OCI-LY7 (cell line): Measurements from ENCODE around the gene MAML3.

Source experiments
- CTCF ChIP-seq: fragments of 200-600 bp; sonication (generic); conservative IDR thresholded peaks from 2 replicates; pipeline ENCODE4 v1.5.1; 2014; ENCODE audit warnings: mild to moderate bottlenecking, antibody characterized with exemption, low read length, moderate library complexity, mixed read lengths
- EZH2phosphoT487 ChIP-seq: fragments of 200-600 bp; sonication (generic); IDR thresholded peaks from 2 replicates; pipeline ENCODE4 v1.6.1; 2018; ENCODE audit warnings: low read depth, borderline replicate concordance, mild to moderate bottlenecking, mixed run types, antibody characterized with exemption, low read length, moderate library complexity, mixed read lengths

- TF ChIP-seq CTCF, result no peak
- TF ChIP-seq EZH2phosphoT487, result no peak
These were observed 367.3 kb downstream of the MAML3 start for GRCh38 chr4:139786494-139787354.
